ENCODE results near the gene DDX10.

DDX10 gene

GRCh38 chr11:108669711-108670110, 4.8 kb downstream of the DDX10 start:
- DNase-seq (no peak), ATAC-seq (ENCODE audit: insufficient read depth, low read depth) (no peak)
- peaks cover 10% of the 10 kb centered on the region; the same call in 1 of the 2 replicates for H4K20me1 ChIP-seq (ENCODE audit: insufficient read depth, low read length)
- no peaks in the 10 kb centered on the region for H3K9me3 ChIP-seq (ENCODE audit: insufficient read depth, low read length, severe bottlenecking)
- no peak overlapping the region for H2AFZ ChIP-seq (ENCODE audit: low read depth, low read length)
- TF ChIP-seq EZH2 (IDR thresholded peaks at IDR 0.05; ENCODE audit: borderline replicate concordance, low read depth, low read length, severe bottlenecking) = no peak
- TF ChIP-seq CTCF (IDR thresholded peaks at IDR 0.05; ENCODE audit: borderline replicate concordance, extremely low read depth, low read length, poor library complexity, severe bottlenecking) = no peak
- H3K9ac ChIP-seq (ENCODE audit: low read depth, low read length) = no peak overlapping the region
- peaks cover 35% of the 10 kb centered on the region for H3K36me3 ChIP-seq (ENCODE audit: insufficient read depth, low read length)
- H3K4me3 ChIP-seq (ENCODE audit: low read depth in 1 of 2, low read length in 2 of 2) = no peak overlapping the region
- H3K27ac ChIP-seq (ENCODE audit: low read length) = no peak overlapping the region
- no peak overlapping the region for H3K4me2 ChIP-seq (ENCODE audit: insufficient read depth, low read length)
- H3K27me3 ChIP-seq (ENCODE audit: insufficient read depth, low read length, poor library complexity) = no peaks in the 10 kb centered on the region
- peaks cover 84% of the 10 kb centered on the region for H3K79me2 ChIP-seq (ENCODE audit: insufficient read depth, low read length)
- peaks cover 24% of the 10 kb centered on the region for H3K4me1 ChIP-seq (ENCODE audit: insufficient read depth, low read length)

- DNase-seq = no peak
- peaks cover 24% of the 10 kb centered on the region for H3K4me1 ChIP-seq (ENCODE audit: insufficient read depth, low read length)
- TF ChIP-seq EZH2 (IDR thresholded peaks at IDR 0.05; ENCODE audit: borderline replicate concordance, low read depth, low read length, severe bottlenecking) (no peak), CTCF (IDR thresholded peaks at IDR 0.05; ENCODE audit: borderline replicate concordance, extremely low read depth, low read length, poor library complexity, severe bottlenecking) (no peak)
- H3K27ac ChIP-seq (ENCODE audit: low read length) = no peak overlapping the region
- H3K4me3 ChIP-seq (ENCODE audit: low read depth in 1 of 2, low read length in 2 of 2) = no peak overlapping the region
- no peak overlapping the region for H3K9ac ChIP-seq (ENCODE audit: low read depth, low read length)
- H3K27me3 ChIP-seq (ENCODE audit: insufficient read depth, low read length, poor library complexity) = no peaks in the 10 kb centered on the region
- no peaks in the 10 kb centered on the region for H3K9me3 ChIP-seq (ENCODE audit: insufficient read depth, low read length, severe bottlenecking)
- no peak overlapping the region for H3K4me2 ChIP-seq (ENCODE audit: insufficient read depth, low read length)
- H4K20me1 ChIP-seq (ENCODE audit: insufficient read depth, low read length) = peaks cover 11% of the 10 kb centered on the region; the same call in 1 of the 2 replicates
- no peak overlapping the region for H2AFZ ChIP-seq (ENCODE audit: low read depth, low read length)
- H3K79me2 ChIP-seq (ENCODE audit: insufficient read depth, low read length) = peaks cover 81% of the 10 kb centered on the region
- peaks cover 43% of the 10 kb centered on the region for H3K36me3 ChIP-seq (ENCODE audit: insufficient read depth, low read length)
- no peak for ATAC-seq (ENCODE audit: insufficient read depth, low read depth)
Observed at GRCh38 chr11:108670451-108670850, 5.6 kb downstream of the DDX10 start.

- DNase-seq = no peak
- TF ChIP-seq CTCF (IDR thresholded peaks at IDR 0.05; ENCODE audit: borderline replicate concordance, extremely low read depth, low read length, poor library complexity, severe bottlenecking) (no peak), EZH2 (IDR thresholded peaks at IDR 0.05; ENCODE audit: borderline replicate concordance, low read depth, low read length, severe bottlenecking) (no peak)
- H3K79me2 ChIP-seq (ENCODE audit: insufficient read depth, low read length) = peaks cover 65% of the 10 kb centered on the region
Observed at GRCh38 chr11:108672113-108672512, 7.2 kb downstream of the DDX10 start.

GRCh38 chr11:108672786-108673185, 7.9 kb downstream of the DDX10 start:
- Histone ChIP-seq H3K36me3 (ENCODE audit: insufficient read depth, low read length) (peaks cover 52% of the 10 kb centered on the region), H3K4me3 (ENCODE audit: low read depth in 1 of 2, low read length in 2 of 2) (no peak overlapping the region), H3K79me2 (ENCODE audit: insufficient read depth, low read length) (peaks cover 58% of the 10 kb centered on the region), H3K9me3 (ENCODE audit: insufficient read depth, low read length, severe bottlenecking) (no peaks in the 10 kb centered on the region), H3K9ac (ENCODE audit: low read depth, low read length) (no peak overlapping the region), H3K4me2 (ENCODE audit: insufficient read depth, low read length) (no peak overlapping the region), H2AFZ (ENCODE audit: low read depth, low read length) (no peak overlapping the region), H3K27ac (ENCODE audit: low read length) (no peak overlapping the region), H3K27me3 (ENCODE audit: insufficient read depth, low read length, poor library complexity) (no peaks in the 10 kb centered on the region), H3K4me1 (ENCODE audit: insufficient read depth, low read length) (peaks cover 1% of the 10 kb centered on the region; the same call in 1 of the 2 replicates), H4K20me1 (ENCODE audit: insufficient read depth, low read length) (peaks cover 13% of the 10 kb centered on the region; the same call in 1 of the 2 replicates)
- no peak for TF ChIP-seq EZH2 (IDR thresholded peaks at IDR 0.05; ENCODE audit: borderline replicate concordance, low read depth, low read length, severe bottlenecking)
- TF ChIP-seq CTCF (IDR thresholded peaks at IDR 0.05; ENCODE audit: borderline replicate concordance, extremely low read depth, low read length, poor library complexity, severe bottlenecking) = no peak
- no peak for ATAC-seq (ENCODE audit: insufficient read depth, low read depth)
- no peak for DNase-seq

More at GRCh38 chr11:108672113-108672512, 7.2 kb downstream of the DDX10 start:
- H2AFZ ChIP-seq (ENCODE audit: low read depth, low read length) = no peak overlapping the region
- H3K27ac ChIP-seq (ENCODE audit: low read length) = no peak overlapping the region
- H3K9me3 ChIP-seq (ENCODE audit: insufficient read depth, low read length, severe bottlenecking) = no peaks in the 10 kb centered on the region
- H3K4me2 ChIP-seq (ENCODE audit: insufficient read depth, low read length) = no peak overlapping the region
- H4K20me1 ChIP-seq (ENCODE audit: insufficient read depth, low read length) = peaks cover 13% of the 10 kb centered on the region; the same call in 1 of the 2 replicates
- ATAC-seq (ENCODE audit: insufficient read depth, low read depth) = no peak
- H3K4me3 ChIP-seq (ENCODE audit: low read depth in 1 of 2, low read length in 2 of 2) = no peak overlapping the region
- H3K36me3 ChIP-seq (ENCODE audit: insufficient read depth, low read length) = peaks cover 52% of the 10 kb centered on the region
- no peaks in the 10 kb centered on the region for H3K27me3 ChIP-seq (ENCODE audit: insufficient read depth, low read length, poor library complexity)
- H3K9ac ChIP-seq (ENCODE audit: low read depth, low read length) = no peak overlapping the region
- peaks cover 7% of the 10 kb centered on the region for H3K4me1 ChIP-seq (ENCODE audit: insufficient read depth, low read length)
